GM12878 (cell line): Measurements from ENCODE around the gene MTX1. TPM values are rescaled to one million over a fixed set of nuclear protein-coding genes. Genes with fewer than 3 reads are reported as not detected.

ENCODE experiments used
- ATAC-seq: fragments of 200-7000 bp; cut with Tn5 transposase; 3 replicates; pipeline ENCODE4 v1.9.1; 2020; ENCODE audit warnings: mild to moderate bottlenecking, moderate library complexity
- BruUV-seq: library from RNA; stranded (reverse); fragments of 400-500 nt; replicated peaks from 2 replicates; lab custom pipeline; 2021; lab: Mats Ljungman, UMichigan
- CTCF ChIA-PET: fragments of 300-600 bp; sonication (Branson Sonifier 250); formaldehyde crosslinking; extraction: SDS; loops from one replicate; lab custom pipeline; 2021; ENCODE audit warnings: inconsistent platforms; lab: Yijun Ruan, JAX
- POLR2A ChIA-PET: fragments of 350-600 bp; formaldehyde crosslinking; extraction: SDS; loops from one replicate; lab custom pipeline; 2021; ENCODE audit warnings: inconsistent platforms; lab: Charles Lee
- RAD21 ChIA-PET: fragments of 300-600 bp; sonication (Branson Sonifier 250); formaldehyde crosslinking; loops from one replicate; lab custom pipeline; 2023; ENCODE audit warnings: antibody characterized with exemption; ENCODE audit not compliant: unreplicated experiment; lab: Charles Lee
- SMC1A ChIA-PET: fragments of 300-600 bp; sonication (Branson Sonifier 250); formaldehyde crosslinking; loops from one replicate; lab custom pipeline; 2023; ENCODE audit not compliant: unreplicated experiment, uncharacterized antibody; lab: Charles Lee
- DNase-seq: peaks from one replicate; pipeline ENCODE4 v3.0.0-alpha.2; 2011; ENCODE audit warnings: low read depth, low spot score
- FAIRE-seq: peaks from 3 replicates; lab custom pipeline; 2011; peaks lifted over from hg19 to GRCh38; lab: Jason Lieb, UNC
- H2AFZ ChIP-seq: 2 replicates; pipeline ENCODE4 v1.6.0; 2011; ENCODE audit warnings: low read depth, low read length, control low read depth; ENCODE audit not compliant: control insufficient read depth
- H3K27ac ChIP-seq: 2 replicates; pipeline ENCODE4 v1.5.1; 2011; ENCODE audit warnings: control low read depth; ENCODE audit not compliant: control insufficient read depth, insufficient read depth
- H3K27me3 ChIP-seq, 2 experiments: replicated peaks in 1 of 2; 2 replicates each; pipeline versions ENCODE4 v1.6.0 to v1.6.1; 2011; ENCODE audit warnings: low read length in 1 of 2; ENCODE audit not compliant: control insufficient read depth in 2 of 2, insufficient read depth in 2 of 2
- H3K36me3 ChIP-seq, 2 experiments: 2 replicates each; pipeline ENCODE4 v1.5.1; 2011; ENCODE audit warnings: low read length in 1 of 2; ENCODE audit not compliant: control insufficient read depth in 2 of 2, insufficient read depth in 2 of 2
- H3K4me1 ChIP-seq: 2 replicates; pipeline ENCODE4 v1.6.1; 2011; ENCODE audit warnings: mild to moderate bottlenecking, low read length, moderate library complexity, mixed read lengths; ENCODE audit not compliant: control insufficient read depth, insufficient read depth
- H3K4me2 ChIP-seq: 2 replicates; pipeline ENCODE4 v1.6.0; 2011; ENCODE audit warnings: control low read depth; ENCODE audit not compliant: control insufficient read depth, insufficient read depth
- H3K4me3 ChIP-seq: fragments of 200-600 bp; sonication (generic); 2 replicates; pipeline ENCODE4 v1.5.1; 2016
- H3K79me2 ChIP-seq: 2 replicates; pipeline ENCODE4 v1.6.0; 2011; ENCODE audit warnings: low read length; ENCODE audit not compliant: control insufficient read depth, insufficient read depth
- H3K9ac ChIP-seq: 2 replicates; pipeline ENCODE4 v1.8.0; 2011; ENCODE audit warnings: low read length, control low read depth, mixed read lengths; ENCODE audit not compliant: control insufficient read depth, insufficient read depth
- H3K9me3 ChIP-seq: replicated peaks from 3 replicates; pipeline ENCODE4 v1.5.1; 2011; ENCODE audit warnings: mild to moderate bottlenecking, low read length; ENCODE audit not compliant: control insufficient read depth, insufficient read depth
- H4K20me1 ChIP-seq: 2 replicates; pipeline ENCODE4 v1.6.0; 2011; ENCODE audit not compliant: control insufficient read depth, insufficient read depth
- DPF2 ChIP-seq: fragments of 450-650 bp; IDR thresholded peaks from 2 replicates; pipeline ENCODE4 v1.6.1; 2017; ENCODE audit warnings: mild to moderate bottlenecking
- NFYA ChIP-seq: IDR thresholded peaks from 2 replicates; pipeline ENCODE4 v1.6.1; 2011; ENCODE audit warnings: low read depth, mild to moderate bottlenecking, low read length, improper control_type of control experiment, borderline replicate concordance
- TCF3 ChIP-seq: IDR thresholded peaks from 2 replicates; pipeline ENCODE4 v1.6.1; 2012; ENCODE audit warnings: low read depth, mild to moderate bottlenecking, low read length, borderline replicate concordance; ENCODE audit not compliant: insufficient read depth
- whole genome bisulfite sequencing: methylation state at CpG from one replicate; pipeline ENCODE4 v1.1.6; 2016; ENCODE audit warnings: low lambda C conversion rate; ENCODE audit not compliant: insufficient replicate concordance, insufficient coverage; ENCODE audit errors: missing lambda C conversion rate; 5-methylcytosine and 5-hydroxymethylcytosine counted together
- in situ Hi-C: fragments of 300-500 bp; cut with MboI; formaldehyde crosslinking; loops from 9 replicates; pipeline ENCODE4 v1.14.3; 2018; ENCODE audit warnings: mixed read lengths
- intact Hi-C: fragments of 100-400 bp; cut with micrococcal nuclease; formaldehyde crosslinking; loops from one replicate; pipeline ENCODE4 v1.14.2; 2022; ENCODE audit not compliant: unreplicated experiment
- polyA plus RNA-seq, 11 experiments: library from polyadenylated mRNA; depleted of rRNA in 4 of 11; unstranded in 6 of 11; stranded (reverse) in 5 of 11; fragments of >200 nt; fragmentation: Nextera tagmentation in 4 of 11; fragmentation: Illumina TruSeq in 1 of 11; extraction: Ambion mirVana in 4 of 11; extraction: Trizol in 1 of 11; gene quantifications; 1 replicate in 1 of 11; 2 replicates in 10 of 11; pipeline versions ENCODE4 v1.2.1 to v1.2.3, GENCODE V29; 2011 to 2016; ENCODE audit warnings: inconsistent platforms in 2 of 11, missing spikeins in 2 of 11, low read depth in 1 of 11
- total RNA-seq, 4 experiments: library from RNA; depleted of rRNA in 3 of 4; stranded (reverse); fragments of >200 nt in 3 of 4; fragmentation: Illumina TruSeq in 1 of 4; extraction: Trizol in 1 of 4; gene quantifications; 2 replicates each; pipeline versions ENCODE4 v1.2.1 to v1.2.3, GENCODE V29; 2013 to 2021

The MTX1 gene
- total and polyA plus RNA-seq, 10 of the 15 experiments (the other 5 are each of a cell fraction or from before 2014, with no cell fraction given) = 15.8 to 92.0 (median 49.1) TPM

GRCh38 chr1:155250246-155250632 lies 41.7 kb downstream of the MTX1 start:
- intact Hi-C loops = loop anchor here (1.0 to 2.0 kb wide), 3 partner anchors 73 to 343 kb away; no protein-coding TSS in a partner anchor
- Histone ChIP-seq H3K36me3 (no peaks in the 10 kb centered on the region), H3K4me1 (peaks cover 8% of the 10 kb centered on the region), H3K9me3 (no peaks in the 10 kb centered on the region), H2AFZ (peak overlapping the region; percentile 75), H3K4me2 (peak overlapping the region; percentile 96), H3K27me3 (no peaks in the 10 kb centered on the region), H3K4me3 (peak overlapping the region; percentile 72), H4K20me1 (no peaks in the 10 kb centered on the region), H3K9ac (peak overlapping the region; percentile 63), H3K27ac (peak overlapping the region; percentile 38), H3K79me2 (peaks cover 7% of the 10 kb centered on the region)
- SMC1A ChIA-PET = interaction anchor here (0.7 to 4.7 kb wide), 17 partner anchors 8 to 606 kb away, joined by 3 to 57 read pairs (median 5); partner anchors contain the start of genes CLK2, FDPS, GON4L and RUSC1
- CTCF ChIA-PET = interaction anchor here (0.6 to 9.6 kb wide), 48 partner anchors 10 to 684 kb away, joined by 3 to 225 read pairs (median 8); partner anchors contain the start of genes CLK2, FDPS, HCN3 and KHDC4
- WGBS = 15% methylated on average over 17 of the region's 28 CpGs
- RAD21 ChIA-PET = interaction anchor here (0.5 to 5.2 kb wide), 17 partner anchors 9 to 479 kb away, joined by 3 to 81 read pairs (median 7); partner anchors contain the start of genes CLK2, FDPS, HCN3 and MTX1
- BruUV-seq = no TSS peak
- TF ChIP-seq TCF3 (0 out of 2 replicates have a peak, but pooled peaks have one; percentile 45), NFYA (no peak), DPF2 (no peak)
- FAIRE-seq (no peak), DNase-seq (no peak), ATAC-seq (peak; percentile 31)
- POLR2A ChIA-PET = interaction anchor here (0.7 to 2.9 kb wide), 11 partner anchors 9 to 78 kb away, joined by 3 to 23 read pairs (median 5); partner anchors contain the start of genes CLK2 and FDPS
- in situ Hi-C loops = no loop called here
